Loucy (cell line): ENCODE measurements around the gene L3MBTL4.

Experiments
- H2AFZ ChIP-seq: fragments of 200-600 bp; sonication (generic); 2 replicates; pipeline ENCODE4 v1.6.0; 2016; ENCODE audit warnings: antibody characterized with exemption, mild to moderate bottlenecking, low read length, moderate library complexity
- H3F3A ChIP-seq: fragments of 200-600 bp; 2 replicates; pipeline ENCODE4 v1.6.0; 2016; ENCODE audit warnings: antibody characterized with exemption, low read depth, mild to moderate bottlenecking
- H3K27me3 ChIP-seq: fragments of 200-600 bp; sonication (generic); 2 replicates; pipeline ENCODE4 v1.6.1; 2014; ENCODE audit warnings: low read length, mild to moderate bottlenecking; ENCODE audit not compliant: insufficient read depth, poor library complexity, severe bottlenecking
- H3K36me3 ChIP-seq: fragments of 200-600 bp; sonication (generic); 2 replicates; pipeline ENCODE4 v1.6.1; 2016; ENCODE audit warnings: low read length; ENCODE audit not compliant: insufficient read depth
- H3K4me1 ChIP-seq: fragments of 200-600 bp; sonication (generic); 2 replicates; pipeline ENCODE4 v1.5.1; 2014; ENCODE audit warnings: low read length, mild to moderate bottlenecking; ENCODE audit not compliant: insufficient read depth, poor library complexity, severe bottlenecking
- H3K4me2 ChIP-seq: fragments of 200-600 bp; sonication (generic); 2 replicates; pipeline ENCODE4 v1.6.0; 2014; ENCODE audit warnings: antibody characterized with exemption, low read length, low read depth, mild to moderate bottlenecking; ENCODE audit not compliant: poor library complexity, severe bottlenecking
- H3K4me3 ChIP-seq: fragments of 200-600 bp; sonication (generic); 2 replicates; pipeline ENCODE4 v1.5.1; 2014; ENCODE audit warnings: low read length, mild to moderate bottlenecking, mixed read lengths; ENCODE audit not compliant: poor library complexity, severe bottlenecking
- H3K79me2 ChIP-seq: fragments of 200-600 bp; sonication (generic); 2 replicates; pipeline ENCODE4 v1.6.1; 2014; ENCODE audit warnings: low read length; ENCODE audit not compliant: insufficient read depth
- H3K9ac ChIP-seq: fragments of 200-600 bp; sonication (generic); 2 replicates; pipeline ENCODE4 v1.6.0; 2014; ENCODE audit warnings: mild to moderate bottlenecking, low read depth, low read length, moderate library complexity; ENCODE audit not compliant: poor library complexity, severe bottlenecking
- H3K9me2 ChIP-seq: fragments of 200-600 bp; sonication (generic); replicated peaks from 2 replicates; pipeline ENCODE4 v1.6.1; 2016; ENCODE audit warnings: low read depth, low read length, mixed read lengths
- H3K9me3 ChIP-seq: fragments of 200-600 bp; sonication (generic); 2 replicates; pipeline ENCODE4 v1.6.1; 2014; ENCODE audit warnings: mild to moderate bottlenecking, antibody characterized with exemption, low read length, low read depth; ENCODE audit not compliant: insufficient read depth
- H4K20me1 ChIP-seq: fragments of 200-600 bp; sonication (generic); 2 replicates; pipeline ENCODE4 v1.6.0; 2014; ENCODE audit warnings: antibody characterized with exemption, low read length, mild to moderate bottlenecking; ENCODE audit not compliant: insufficient read depth, poor library complexity, severe bottlenecking
- CTCF ChIP-seq: fragments of 200-600 bp; sonication (generic); conservative IDR thresholded peaks from 2 replicates; pipeline ENCODE4 v1.5.1; 2014; ENCODE audit warnings: mild to moderate bottlenecking, antibody characterized with exemption, low read length
- EZH2phosphoT487 ChIP-seq: fragments of 200-600 bp; IDR thresholded peaks from 2 replicates; pipeline ENCODE4 v1.6.1; 2018; ENCODE audit warnings: antibody characterized with exemption, mild to moderate bottlenecking, moderate library complexity, borderline replicate concordance

Gene L3MBTL4

GRCh38 chr18:5982332-5982731 lies 432.4 kb downstream of the L3MBTL4 start:
- Histone ChIP-seq H3K9me3 (peaks cover 4% of the 10 kb centered on the region; the same call in 1 of the 2 replicates), H3K9me2 (no peaks in the 10 kb centered on the region), H3K36me3 (no peaks in the 10 kb centered on the region), H3K4me2 (no peak overlapping the region), H3K9ac (no peak overlapping the region), H3F3A (no peaks in the 10 kb centered on the region), H4K20me1 (no peaks in the 10 kb centered on the region), H3K27me3 (no peaks in the 10 kb centered on the region), H2AFZ (no peak overlapping the region), H3K4me1 (no peaks in the 10 kb centered on the region), H3K4me3 (no peak overlapping the region), H3K79me2 (no peaks in the 10 kb centered on the region)
- TF ChIP-seq CTCF (no peak), EZH2phosphoT487 (no peak)

- Histone ChIP-seq H3K9ac (no peak overlapping the region), H3K4me3 (no peak overlapping the region), H3K79me2 (no peaks in the 10 kb centered on the region), H3K9me2 (no peaks in the 10 kb centered on the region), H3K27me3 (no peaks in the 10 kb centered on the region), H4K20me1 (no peaks in the 10 kb centered on the region), H3K4me1 (no peaks in the 10 kb centered on the region), H2AFZ (no peak overlapping the region), H3K36me3 (no peaks in the 10 kb centered on the region), H3K4me2 (no peak overlapping the region), H3F3A (no peaks in the 10 kb centered on the region), H3K9me3 (peaks cover 4% of the 10 kb centered on the region; the same call in 1 of the 2 replicates)
- TF ChIP-seq EZH2phosphoT487 (no peak), CTCF (no peak)
Measured at GRCh38 chr18:5980721-5981120, 434.0 kb downstream of the L3MBTL4 start.

DNA sequence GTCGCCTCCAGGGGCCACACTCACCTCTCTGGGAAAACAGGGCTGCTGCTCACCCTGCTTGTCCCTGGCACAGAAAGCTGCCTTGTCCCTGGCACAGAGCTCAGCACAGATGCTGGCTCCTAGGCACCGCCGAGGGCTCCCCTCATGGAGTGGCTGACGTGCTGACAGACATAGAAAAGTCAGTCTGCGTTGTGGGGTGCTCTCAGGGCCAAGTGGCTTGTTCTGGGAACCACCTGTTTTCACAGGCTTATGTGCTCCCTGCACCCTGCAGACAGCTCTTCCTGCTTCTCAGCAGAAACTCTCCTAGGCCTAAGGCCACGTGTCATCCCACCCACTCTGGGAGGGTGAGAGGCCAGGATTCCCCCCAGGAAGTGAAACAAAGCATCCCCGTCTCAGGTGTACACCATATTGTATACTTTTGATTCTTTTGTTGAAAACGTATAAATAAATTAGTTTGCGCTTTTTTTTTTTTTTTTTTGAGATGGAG lies 434.7 kb downstream of the L3MBTL4 start:
- Histone ChIP-seq H3K9me2 (no peaks in the 10 kb centered on the region), H3K4me3 (no peak overlapping the region), H3K79me2 (no peaks in the 10 kb centered on the region), H2AFZ (no peak overlapping the region), H3K9ac (no peak overlapping the region), H3K27me3 (no peaks in the 10 kb centered on the region), H3K4me2 (no peak overlapping the region), H3F3A (no peaks in the 10 kb centered on the region), H3K4me1 (no peaks in the 10 kb centered on the region), H3K36me3 (no peaks in the 10 kb centered on the region), H3K9me3 (peaks cover 4% of the 10 kb centered on the region; the same call in 1 of the 2 replicates), H4K20me1 (no peaks in the 10 kb centered on the region)
- no peak for TF ChIP-seq CTCF
- no peak for TF ChIP-seq EZH2phosphoT487
